Ishikawa (cell line): Measurements from ENCODE around the gene TNFRSF4.

Experiments
- CEBPB ChIP-seq: IDR thresholded peaks from 2 replicates; pipeline ENCODE4 v1.6.1; 2012
- CREB1 ChIP-seq: IDR thresholded peaks from 2 replicates; pipeline ENCODE4 v1.6.1; 2012; ENCODE audit warnings: low read depth
- EGR1 ChIP-seq: IDR thresholded peaks from 2 replicates; pipeline ENCODE4 v1.6.1; 2012
- EP300 ChIP-seq: IDR thresholded peaks from 2 replicates; pipeline ENCODE4 v1.6.1; 2012; ENCODE audit warnings: borderline replicate concordance
- FOXM1 ChIP-seq: IDR thresholded peaks from 2 replicates; pipeline ENCODE4 v1.6.1; 2012; ENCODE audit warnings: low read depth, borderline replicate concordance
- MAX ChIP-seq: IDR thresholded peaks from 2 replicates; pipeline ENCODE4 v1.6.1; 2012
- NFIC ChIP-seq: IDR thresholded peaks from 2 replicates; pipeline ENCODE4 v1.6.1; 2012
- RAD21 ChIP-seq: IDR thresholded peaks from 2 replicates; pipeline ENCODE4 v1.6.1; 2012; ENCODE audit warnings: low read depth
- REST ChIP-seq: IDR thresholded peaks from 2 replicates; pipeline ENCODE4 v1.6.1; 2012; ENCODE audit warnings: low read depth, mild to moderate bottlenecking
- TAF1 ChIP-seq: IDR thresholded peaks from 2 replicates; pipeline ENCODE4 v1.6.1; 2012; ENCODE audit warnings: low read depth, mild to moderate bottlenecking
- TCF12 ChIP-seq: IDR thresholded peaks from 2 replicates; pipeline ENCODE4 v1.6.1; 2012; ENCODE audit warnings: low read depth
- TEAD4 ChIP-seq: IDR thresholded peaks from 2 replicates; pipeline ENCODE4 v1.6.1; 2012
- YY1 ChIP-seq: IDR thresholded peaks from 2 replicates; pipeline ENCODE4 v1.6.1; 2012; ENCODE audit warnings: low read depth
- ZBTB7A ChIP-seq: IDR thresholded peaks from 2 replicates; pipeline ENCODE4 v1.6.1; 2012; ENCODE audit warnings: low read depth
- TF ChIP-seq, protein P1 (sequence below): IDR thresholded peaks from 2 replicates; pipeline ENCODE4 v1.6.1; 2012

The TNFRSF4 gene

DNA sequence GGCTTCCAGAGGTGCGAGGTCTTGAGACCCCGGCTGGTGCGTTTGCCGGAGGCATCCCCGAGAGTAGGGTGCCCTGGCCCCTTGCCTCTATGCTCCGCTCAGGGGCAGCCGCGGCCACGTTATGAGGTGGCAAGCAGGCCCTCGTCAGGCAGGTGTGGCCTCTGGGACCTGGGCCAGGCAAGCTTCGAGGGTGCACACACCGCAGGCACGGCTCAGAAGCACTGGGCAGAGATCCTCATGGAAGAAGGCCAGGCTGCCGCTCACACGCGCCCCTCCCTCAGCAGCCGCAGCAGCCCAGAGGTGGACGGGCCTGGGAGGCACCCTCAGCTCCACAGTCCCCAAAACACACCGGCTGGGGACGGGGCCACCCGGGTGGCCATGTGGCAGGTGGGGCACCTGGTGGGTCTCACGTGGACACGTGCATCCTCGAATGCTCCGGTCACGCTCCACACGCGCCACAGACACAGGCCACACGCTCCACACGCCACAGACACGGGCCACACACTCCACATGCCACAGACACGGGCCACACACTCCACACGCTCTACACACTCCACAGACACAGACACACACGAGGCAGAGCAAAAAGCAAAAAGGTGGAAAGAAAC lies 11.4 kb upstream of the TNFRSF4 start:
- TF ChIP-seq CEBPB (no peak), TAF1 (no peak), FOXM1 (no peak), MAX (no peak), ZBTB7A (no peak), NFIC (no peak), EP300 (no peak), REST (no peak), TCF12 (no peak), RAD21 (no peak)

DNA sequence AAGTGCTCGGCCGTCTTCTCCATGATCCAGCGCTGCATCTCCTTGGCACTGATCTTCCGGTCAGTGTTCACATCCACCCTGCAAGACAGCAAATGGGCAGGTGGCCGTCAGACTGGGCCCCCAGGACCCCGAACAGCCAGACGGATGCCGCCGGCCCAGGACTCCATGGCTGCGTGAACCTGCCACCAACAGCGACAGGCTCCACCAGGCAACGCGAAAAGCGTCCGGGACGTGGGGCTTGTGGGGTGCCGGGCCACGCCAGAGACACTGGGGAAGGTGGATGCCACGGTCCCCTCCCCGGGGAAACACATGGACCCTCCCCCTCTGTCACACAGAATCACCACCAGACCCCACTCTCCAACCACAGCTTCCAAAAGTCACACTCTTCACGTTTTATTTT lies 9.9 kb upstream of the TNFRSF4 start:
- no peak for TF ChIP-seq CREB1
- no peak for TF ChIP-seq EP300
- no peak for TF ChIP-seq TAF1
- TF ChIP-seq REST, result no peak
- no peak for TF ChIP-seq TCF12
- TF ChIP-seq ZBTB7A, result no peak
- no peak for TF ChIP-seq CEBPB
- no peak for TF ChIP-seq EGR1
- TF ChIP-seq, protein P1, sequence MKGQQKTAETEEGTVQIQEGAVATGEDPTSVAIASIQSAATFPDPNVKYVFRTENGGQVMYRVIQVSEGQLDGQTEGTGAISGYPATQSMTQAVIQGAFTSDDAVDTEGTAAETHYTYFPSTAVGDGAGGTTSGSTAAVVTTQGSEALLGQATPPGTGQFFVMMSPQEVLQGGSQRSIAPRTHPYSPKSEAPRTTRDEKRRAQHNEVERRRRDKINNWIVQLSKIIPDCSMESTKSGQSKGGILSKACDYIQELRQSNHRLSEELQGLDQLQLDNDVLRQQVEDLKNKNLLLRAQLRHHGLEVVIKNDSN, result no peak
- no peak for TF ChIP-seq RAD21
- no peak for TF ChIP-seq YY1
- TF ChIP-seq TEAD4, result no peak
- no peak for TF ChIP-seq FOXM1

DNA sequence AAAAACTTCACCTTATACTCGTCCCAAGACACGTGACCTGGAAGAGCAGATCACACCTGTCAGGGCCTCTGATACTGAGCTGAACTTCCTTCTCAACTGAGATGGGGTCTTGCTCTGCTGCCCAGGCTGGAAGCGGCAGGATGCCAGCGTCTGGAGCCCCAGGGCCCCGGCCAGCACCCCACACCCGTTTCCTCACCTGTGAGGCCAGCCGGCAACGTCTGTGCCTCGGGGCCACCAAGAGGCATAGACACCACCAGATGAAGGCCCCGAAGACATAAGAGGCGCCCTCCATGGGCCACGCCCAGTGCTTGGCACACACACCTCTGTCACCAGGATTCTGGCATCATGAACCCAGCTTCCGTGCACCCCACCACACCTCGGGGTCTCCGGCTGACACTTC lies 9.4 kb upstream of the TNFRSF4 start:
- TF ChIP-seq TCF12 (no peak), CREB1 (no peak), ZBTB7A (no peak), MAX (no peak), RAD21 (no peak), TAF1 (no peak)
- TF ChIP-seq, protein P1, result no peak

DNA sequence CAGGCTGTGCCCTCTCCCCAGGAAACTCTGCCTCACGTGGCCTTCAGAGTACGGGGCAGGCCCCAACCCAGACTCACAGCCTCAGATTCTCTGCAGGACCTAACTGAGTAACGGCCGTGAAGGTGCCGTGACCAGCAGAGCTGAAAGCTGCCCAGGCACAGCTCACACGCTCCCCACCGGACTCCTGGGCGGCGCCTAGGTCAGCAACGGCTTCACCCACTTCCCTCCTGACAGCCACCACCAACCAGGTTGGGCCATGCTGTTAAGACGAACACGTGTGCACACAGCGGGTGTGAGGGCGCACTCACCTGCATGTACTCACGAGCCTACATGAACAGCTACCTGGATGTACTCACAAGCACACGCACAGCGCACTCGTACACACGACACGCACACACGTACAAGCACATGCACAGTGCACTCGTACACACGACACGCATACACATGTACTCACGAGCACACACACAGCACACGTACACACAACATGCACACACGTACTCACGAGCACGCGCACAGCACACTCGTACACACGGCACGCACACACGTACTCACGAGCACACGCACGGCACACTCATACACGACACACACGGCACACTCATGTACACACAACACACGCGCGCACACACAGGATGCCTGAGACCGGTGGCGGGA lies 8.7 kb upstream of the TNFRSF4 start:
- TF ChIP-seq RAD21 (no peak), TAF1 (no peak), EGR1 (no peak), CREB1 (no peak), EP300 (no peak)

- TF ChIP-seq, protein P1, result no peak
- no peak for TF ChIP-seq CEBPB
- no peak for TF ChIP-seq CREB1
- TF ChIP-seq TEAD4, result no peak
These were observed 8.1 kb upstream of the TNFRSF4 start for GRCh38 chr1:1221887-1222574.

GRCh38 chr1:1220197-1220596 lies 6.2 kb upstream of the TNFRSF4 start:
- TF ChIP-seq NFIC (no peak), FOXM1 (no peak), YY1 (no peak), CEBPB (no peak), ZBTB7A (no peak), EGR1 (no peak), MAX (no peak), TCF12 (no peak), CREB1 (no peak), RAD21 (no peak), TAF1 (no peak), REST (no peak), EP300 (no peak), TEAD4 (no peak)
- TF ChIP-seq, protein P1, result no peak
